GM19099 (cell line): Measurements from ENCODE around the gene GATD1.

Source experiments
- POLR2A ChIP-seq: IDR thresholded peaks from 3 replicates; pipeline ENCODE4 v1.6.1; 2011; ENCODE audit warnings: low read depth; ENCODE audit not compliant: insufficient read length; ENCODE audit errors: extremely low read depth

The GATD1 gene

GRCh38 chr11:746289-747157 is 30.8 kb downstream of the GATD1 start:
- TF ChIP-seq POLR2A, result no peak

GRCh38 chr11:745428-745827 is 31.9 kb downstream of the GATD1 start:
- TF ChIP-seq POLR2A, result no peak

GRCh38 chr11:742571-743201 is 34.6 kb downstream of the GATD1 start:
- TF ChIP-seq POLR2A, result no peak

GRCh38 chr11:742156-742546 is 35.1 kb downstream of the GATD1 start:
- no peak for TF ChIP-seq POLR2A

- TF ChIP-seq POLR2A, result no peak
Measured at GRCh38 chr11:737366-737765, 39.9 kb downstream of the GATD1 start.

GRCh38 chr11:733072-733471 is 44.2 kb downstream of the GATD1 start:
- no peak for TF ChIP-seq POLR2A

GRCh38 chr11:729492-730074 is 47.7 kb downstream of the GATD1 start:
- no peak for TF ChIP-seq POLR2A

- TF ChIP-seq POLR2A, result no peak
Measured at GRCh38 chr11:728901-729491, 48.3 kb downstream of the GATD1 start.

GRCh38 chr11:727859-728748 is 49.2 kb downstream of the GATD1 start:
- TF ChIP-seq POLR2A, result no peak

GRCh38 chr11:727281-727701 is 50.0 kb downstream of the GATD1 start:
- TF ChIP-seq POLR2A, result no peak

GRCh38 chr11:726278-727220 is 50.7 kb downstream of the GATD1 start:
- TF ChIP-seq POLR2A, result no peak

GRCh38 chr11:725624-726202 is 51.6 kb downstream of the GATD1 start:
- peak; percentile 22 for TF ChIP-seq POLR2A

GRCh38 chr11:724778-725386 is 52.4 kb downstream of the GATD1 start:
- TF ChIP-seq POLR2A, result no peak

- no peak for TF ChIP-seq POLR2A
Measured at GRCh38 chr11:724049-724777, 53.1 kb downstream of the GATD1 start.
